ENCODE data around the gene TRPM1. TPM values are rescaled to one million over a fixed set of nuclear protein-coding genes. Genes with fewer than 3 reads are reported as not detected.

Gene TRPM1
- total and polyA plus RNA-seq, 9 donors = 0.12 TPM; not detected in 8

- H3K36me3 ChIP-seq = no peaks in the 10 kb centered on the region
- DNase-seq = no peak
- no peaks in the 10 kb centered on the region for H3K4me1 ChIP-seq (ENCODE audit: insufficient read depth)
- no peak overlapping the region for H3K27ac ChIP-seq
- no peaks in the 10 kb centered on the region for H3K27me3 ChIP-seq
- no peak overlapping the region for H3K4me3 ChIP-seq
- no peak for TF ChIP-seq CTCF (IDR thresholded peaks at IDR 0.05)
- H3K9me3 ChIP-seq = no peaks in the 10 kb centered on the region
- intact Hi-C loops (cut with DNase I) = loop anchor here in 1 of 4 donors (10.0 kb wide), 1 partner anchor 79 kb away; no protein-coding TSS in a partner anchor
- 67 to 82% (median 75%) methylated on average over 4 to 6 of the region's 6 CpGs for WGBS, 3 donors
Observed at GRCh38 chr15:31083370-31083780, 18.1 kb downstream of the TRPM1 start.

GRCh38 chr15:31082771-31083369 is 18.7 kb downstream of the TRPM1 start:
- intact Hi-C loops (cut with DNase I) = loop anchor here in 1 of 4 donors (10.0 kb wide), 1 partner anchor 78 kb away; no protein-coding TSS in a partner anchor
- 86 to 90% (median 88%) methylated on average over 11 of the region's 11 CpGs for WGBS, 3 donors
- Histone ChIP-seq H3K27ac (no peak overlapping the region), H3K4me3 (no peak overlapping the region), H3K4me1 (ENCODE audit: insufficient read depth) (no peaks in the 10 kb centered on the region), H3K27me3 (no peaks in the 10 kb centered on the region), H3K9me3 (no peaks in the 10 kb centered on the region), H3K36me3 (no peaks in the 10 kb centered on the region)
- TF ChIP-seq CTCF (IDR thresholded peaks at IDR 0.05) = no peak
- TF ChIP-seq POLR2A (IDR thresholded peaks at IDR 0.05) = no peak
- TF ChIP-seq EP300 (IDR thresholded peaks at IDR 0.05) = no peak
- no peak for DNase-seq

- Histone ChIP-seq H3K27me3 (no peaks in the 10 kb centered on the region), H3K4me3 (no peak overlapping the region), H3K4me1 (ENCODE audit: insufficient read depth) (no peaks in the 10 kb centered on the region), H3K9me3 (no peaks in the 10 kb centered on the region), H3K36me3 (no peaks in the 10 kb centered on the region), H3K27ac (no peak overlapping the region)
- 71 to 77% (median 73%) methylated on average over 6 of the region's 6 CpGs for WGBS, 3 donors
- intact Hi-C loops (cut with DNase I) = loop anchor here in 1 of 4 donors (10.0 kb wide), 1 partner anchor 77 kb away; no protein-coding TSS in a partner anchor
- no peak for DNase-seq
- TF ChIP-seq EP300 (IDR thresholded peaks at IDR 0.05) (no peak), POLR2A (IDR thresholded peaks at IDR 0.05) (no peak), CTCF (IDR thresholded peaks at IDR 0.05) (no peak)
Observed at GRCh38 chr15:31081588-31082250, 19.8 kb downstream of the TRPM1 start.

GRCh38 chr15:31081056-31081455 is 20.5 kb downstream of the TRPM1 start:
- 50 to 52% (median 50%) methylated on average over 11 of the region's 11 CpGs for whole genome bisulfite sequencing, 3 donors
- intact Hi-C loops (cut with DNase I) = loop anchor here in 1 of 4 donors (10.0 kb wide), 1 partner anchor 76 kb away; no protein-coding TSS in a partner anchor
- Histone ChIP-seq H3K36me3 (no peaks in the 10 kb centered on the region), H3K4me3 (no peak overlapping the region), H3K4me1 (ENCODE audit: insufficient read depth) (no peaks in the 10 kb centered on the region), H3K27me3 (no peaks in the 10 kb centered on the region), H3K9me3 (no peaks in the 10 kb centered on the region), H3K27ac (no peak overlapping the region)
- TF ChIP-seq CTCF (IDR thresholded peaks at IDR 0.05) (no peak), POLR2A (IDR thresholded peaks at IDR 0.05) (no peak), EP300 (IDR thresholded peaks at IDR 0.05) (no peak)
- DNase-seq = no peak
